ENCODE results near the gene SMIM26.
A peak's percentile ranks its signal among the peaks of the same experiment; 100 is the strongest.
"Not testable (repeated sequence)": the region's sequence is repeated elsewhere in the genome, so short reads cannot be mapped to it uniquely, and the experiment has no call there.

Gene SMIM26, protein sequence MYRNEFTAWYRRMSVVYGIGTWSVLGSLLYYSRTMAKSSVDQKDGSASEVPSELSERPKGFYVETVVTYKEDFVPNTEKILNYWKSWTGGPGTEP

DNA sequence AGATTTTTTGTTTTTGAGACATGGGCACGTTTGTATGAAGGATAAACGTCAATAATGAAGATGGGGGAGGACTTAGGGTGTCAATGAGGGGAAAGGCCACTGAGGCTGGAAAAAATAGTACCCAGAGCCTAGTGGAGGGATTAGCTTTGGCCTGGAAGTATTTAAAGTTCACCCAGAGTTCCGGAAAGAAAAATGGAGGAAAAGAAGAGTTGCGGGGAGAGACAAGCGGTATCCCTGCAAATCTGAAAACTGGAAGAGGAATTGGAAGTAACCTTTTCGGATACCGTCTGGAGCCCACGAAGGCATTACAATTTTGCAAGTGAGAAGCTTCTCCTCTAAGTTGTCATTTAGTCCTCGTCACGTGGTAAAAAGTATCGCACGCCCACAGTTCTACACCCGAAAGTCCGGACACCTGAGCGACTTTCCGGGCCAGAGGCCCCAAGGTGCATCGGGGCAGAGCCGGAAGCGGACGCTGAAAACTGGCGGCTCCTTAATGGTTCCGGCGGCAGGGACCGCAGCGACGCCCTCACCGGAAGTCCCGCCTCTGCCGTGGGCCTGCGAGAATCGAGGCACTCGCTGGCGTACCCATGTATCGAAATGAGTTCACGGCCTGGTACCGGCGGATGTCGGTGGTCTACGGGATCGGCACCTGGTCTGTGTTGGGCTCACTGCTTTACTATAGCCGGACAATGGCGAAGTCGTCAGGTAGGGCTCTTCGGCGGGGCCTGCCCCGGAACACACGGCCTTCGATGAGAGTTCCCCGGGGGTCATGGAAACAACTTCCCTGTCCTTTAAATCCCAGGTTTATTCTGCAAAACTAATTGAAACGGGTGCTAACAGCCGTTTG lies at the start of gene SMIM26:
Gene SMIM26, plus strand, starts transcription at position 541 of the 847 bp plus-strand sequence. Its CDS starts 47 bp downstream, at position 588.
- DNase-seq (ENCODE audit: low read depth in 2 of 2) = peak; percentile 88 to 91

DNA sequence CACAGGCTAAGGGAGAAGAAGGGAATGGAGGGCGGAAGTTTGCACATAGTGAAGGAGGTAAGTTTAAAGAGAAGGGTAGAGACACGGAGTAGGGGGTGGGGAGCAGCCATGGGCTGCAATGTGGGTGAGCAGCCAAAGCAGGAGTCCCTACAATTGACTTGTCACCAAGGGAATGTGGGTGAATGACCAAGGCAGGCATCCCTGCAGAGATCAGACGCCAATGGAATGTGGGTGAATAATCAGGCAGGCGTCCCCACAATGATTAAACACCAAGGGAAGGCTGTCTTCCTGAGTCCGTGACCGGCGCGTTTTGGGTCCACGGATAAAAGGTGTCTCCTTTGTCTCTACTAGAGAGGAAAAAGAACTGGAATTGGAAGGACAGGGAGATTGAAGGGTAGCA lies 45.2 kb upstream of the SMIM26 start:
- not testable (repeated sequence) for DNase-seq (ENCODE audit: low read depth in 2 of 2)

DNA sequence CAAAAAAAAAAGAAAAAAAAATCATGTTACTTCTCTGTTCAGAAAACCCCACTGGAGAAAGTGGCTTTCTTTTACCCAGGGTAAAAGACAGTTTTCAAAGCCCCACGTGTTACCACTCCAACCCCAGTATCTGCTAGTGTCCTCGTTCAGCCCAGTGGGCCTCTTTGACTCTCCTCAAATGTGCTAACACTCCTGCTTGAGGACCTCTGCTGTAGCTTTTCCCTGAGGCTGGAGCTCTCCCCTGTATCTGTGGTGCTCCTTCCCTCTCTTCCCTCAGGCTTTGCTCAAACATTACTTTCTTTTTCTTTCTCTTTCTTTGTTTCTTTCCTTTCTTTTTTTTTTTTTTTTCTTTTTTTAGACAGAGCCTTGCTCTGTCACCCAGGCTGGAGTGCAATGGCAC lies 44.2 kb upstream of the SMIM26 start:
- DNase-seq (ENCODE audit: low read depth in 2 of 2) = no peak

DNA sequence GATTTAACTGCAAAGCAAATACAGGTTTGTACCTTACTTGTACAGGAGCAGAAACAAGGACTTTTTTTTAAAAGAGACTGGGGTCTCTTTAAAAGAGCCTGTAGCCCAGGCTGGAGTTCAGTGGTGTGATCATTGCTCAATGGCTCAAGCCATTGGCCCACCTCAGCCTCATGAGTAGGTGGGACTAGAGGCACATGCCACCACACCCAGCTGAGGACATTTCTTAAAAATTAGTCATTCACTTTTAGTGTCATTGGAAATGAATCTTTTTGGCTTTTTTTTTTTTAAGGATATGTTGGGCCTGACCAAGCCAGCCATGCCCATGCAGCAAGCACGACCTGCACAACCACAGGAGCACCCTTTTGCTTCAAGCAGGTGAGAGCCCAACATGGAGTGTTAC lies 42.6 kb upstream of the SMIM26 start:
- DNase-seq (ENCODE audit: low read depth in 2 of 2) = no peak

DNA sequence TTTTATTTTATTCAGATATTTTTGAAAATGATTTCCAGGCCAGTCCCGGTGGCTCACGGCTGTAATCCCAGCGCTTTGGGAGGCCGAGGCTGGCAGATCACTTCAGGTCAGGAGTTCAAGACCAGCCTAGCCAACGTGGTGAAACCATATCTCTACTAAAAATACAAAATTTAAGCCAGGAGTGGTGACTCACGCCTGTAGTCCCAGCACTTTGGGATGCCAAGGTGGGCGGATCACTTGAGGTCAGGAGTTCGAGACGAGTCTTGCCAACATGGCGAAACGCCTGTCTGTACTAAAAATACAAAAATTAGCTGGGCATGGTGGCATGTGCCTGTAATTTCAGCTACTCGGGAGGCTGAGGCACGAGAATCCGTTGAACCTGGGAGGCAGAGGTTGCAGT lies 40.5 kb upstream of the SMIM26 start:
- not testable (repeated sequence) for DNase-seq (ENCODE audit: low read depth in 2 of 2)

DNA sequence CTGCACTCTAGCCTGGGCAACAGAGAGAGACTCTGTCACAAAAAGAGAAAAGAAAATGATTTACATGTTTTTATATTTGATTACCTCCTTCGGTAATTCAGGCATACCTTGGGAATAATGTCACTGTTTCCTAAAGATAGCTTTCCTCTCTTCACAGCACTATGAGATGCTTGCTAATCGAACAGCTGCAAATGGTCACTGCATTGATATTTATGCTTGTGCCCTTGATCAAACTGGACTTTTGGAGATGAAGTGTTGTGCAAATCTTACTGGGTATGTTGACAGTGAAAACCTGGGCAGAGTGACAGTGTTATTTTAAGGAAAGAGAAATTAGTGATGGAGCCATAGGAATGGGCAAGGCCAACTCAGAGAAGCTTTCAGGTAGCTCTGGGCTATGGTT lies 39.9 kb upstream of the SMIM26 start:
- DNase-seq (ENCODE audit: low read depth in 2 of 2) = no peak

DNA sequence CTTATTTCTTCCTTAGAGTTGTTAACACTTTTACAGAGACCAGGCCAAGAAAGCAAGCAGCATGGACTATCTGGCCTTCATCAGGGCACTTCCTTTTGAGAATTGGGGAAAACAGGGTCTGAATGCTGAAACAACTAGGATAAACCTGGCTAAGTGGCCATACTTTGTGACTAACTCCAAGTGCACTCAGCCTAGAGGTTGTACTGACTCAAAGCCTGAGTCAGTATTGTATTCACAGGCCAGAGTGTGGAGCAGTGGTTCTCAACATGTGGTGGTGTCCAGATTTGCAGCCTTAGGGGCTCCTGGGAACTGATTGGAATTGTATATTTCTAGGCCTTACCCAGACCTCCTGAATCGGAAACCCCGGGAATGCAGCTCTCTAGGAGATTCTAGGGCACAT lies 39.4 kb upstream of the SMIM26 start:
- no peak for DNase-seq (ENCODE audit: low read depth in 2 of 2)

DNA sequence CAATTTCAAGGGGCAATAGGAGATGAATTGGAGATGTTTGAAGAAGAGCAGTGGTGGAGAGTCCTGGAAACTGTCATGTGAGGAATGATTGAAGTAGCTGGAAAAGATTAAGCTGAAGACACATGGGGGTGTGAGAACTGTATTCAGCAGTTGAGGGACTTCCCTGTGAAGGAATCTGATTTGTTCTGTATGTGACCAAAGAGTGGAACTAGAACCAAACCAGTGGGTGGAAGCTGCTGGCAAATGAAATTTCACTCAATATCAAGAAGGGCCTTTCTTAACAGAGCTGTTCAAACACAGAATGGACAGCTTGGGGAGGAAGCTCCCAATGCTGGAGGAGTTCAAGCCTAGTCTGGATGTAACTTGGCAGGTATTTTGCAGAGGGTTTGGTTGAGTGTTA lies 38.2 kb upstream of the SMIM26 start:
- no peak for DNase-seq (ENCODE audit: low read depth in 2 of 2)

DNA sequence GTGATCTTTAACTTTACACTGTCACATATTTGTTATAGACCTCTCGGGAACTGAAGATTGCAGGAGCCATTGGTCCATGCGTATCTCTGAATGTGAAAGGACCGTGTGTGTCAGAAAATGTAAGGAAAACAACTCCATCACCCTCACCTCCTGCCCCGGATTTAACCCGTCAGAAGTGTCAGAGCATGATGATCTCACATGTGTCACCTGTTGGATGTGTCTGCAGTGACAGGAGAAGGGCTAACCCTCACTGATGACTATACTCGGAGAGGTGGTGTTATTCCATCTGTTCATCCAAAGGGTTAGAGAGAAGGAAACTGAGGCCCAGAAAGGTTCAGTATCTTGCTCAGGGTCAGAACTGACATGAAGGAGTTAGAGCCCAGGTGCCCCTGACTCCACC lies 34.6 kb upstream of the SMIM26 start:
- no peak for DNase-seq (ENCODE audit: low read depth in 2 of 2)

DNA sequence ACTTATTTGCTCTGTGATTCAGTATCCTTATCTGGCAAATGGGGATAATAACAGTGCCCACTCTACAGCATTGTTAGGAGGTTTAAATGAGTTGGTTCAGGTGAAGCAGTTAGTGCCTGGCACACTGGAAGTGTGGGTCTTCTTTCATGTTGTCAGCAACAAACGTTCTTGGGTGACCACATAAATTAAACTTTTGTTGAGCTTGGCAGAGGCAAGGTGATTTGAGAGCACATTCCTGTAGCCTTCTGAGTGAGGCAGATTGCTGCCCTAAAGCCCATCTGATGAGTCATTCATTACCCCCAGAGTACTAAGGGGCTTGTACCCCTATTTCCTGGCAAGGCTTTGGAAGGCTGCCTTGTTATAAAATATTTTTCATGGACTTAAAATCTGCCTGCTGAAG lies 33.7 kb upstream of the SMIM26 start:
- DNase-seq (ENCODE audit: low read depth in 2 of 2) = no peak

DNA sequence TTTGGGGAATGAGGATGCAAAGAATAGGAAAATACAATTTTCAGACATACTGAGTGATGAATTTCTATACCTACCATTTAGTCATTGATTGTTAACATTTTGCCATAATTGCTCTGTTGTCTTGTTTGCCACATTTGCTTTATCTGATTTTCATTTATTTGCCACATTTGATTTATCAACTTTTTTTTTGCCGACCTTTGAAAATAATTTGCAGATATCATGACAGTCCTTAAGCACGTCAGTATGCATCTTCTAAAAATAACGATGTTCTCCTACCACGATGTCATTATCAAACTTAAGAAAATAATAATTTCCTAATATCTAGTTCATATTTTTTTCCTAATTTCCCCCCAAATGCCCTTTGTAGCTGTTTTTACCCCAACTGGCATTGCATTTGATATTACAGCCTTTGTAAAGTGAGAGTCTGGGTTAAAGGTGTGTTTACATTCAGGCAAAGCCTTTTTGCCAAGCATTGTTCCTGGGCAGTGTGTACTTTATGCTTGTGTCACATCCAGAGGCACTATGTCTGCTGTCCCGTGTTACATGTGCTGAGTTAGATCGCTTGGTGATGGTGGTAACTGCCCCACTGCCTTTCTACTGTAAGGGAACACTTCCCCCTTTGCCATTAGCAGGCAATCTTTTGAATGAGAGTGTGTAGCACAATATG lies 33.1 kb upstream of the SMIM26 start:
- no peak for DNase-seq (ENCODE audit: low read depth in 2 of 2)

DNA sequence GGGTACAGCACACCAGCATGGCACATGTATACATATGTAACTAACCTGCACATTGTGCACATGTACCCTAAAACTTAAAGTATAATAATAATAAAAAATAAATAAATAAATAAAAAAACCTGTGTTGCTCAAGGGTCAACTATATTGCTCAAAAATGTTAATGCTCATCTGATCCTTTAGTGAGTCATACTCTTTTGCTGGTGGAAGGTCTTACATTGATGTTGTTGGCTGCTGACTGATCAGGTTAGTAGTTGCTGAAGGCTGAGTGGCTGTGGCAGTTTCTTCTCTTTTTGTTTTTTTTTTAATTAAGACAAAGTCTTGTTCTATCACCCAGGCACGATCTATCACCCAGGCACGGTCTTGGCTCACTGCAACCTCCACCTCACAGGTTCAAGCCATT lies 29.6 kb upstream of the SMIM26 start:
- no peak for DNase-seq (ENCODE audit: low read depth in 2 of 2)

DNA sequence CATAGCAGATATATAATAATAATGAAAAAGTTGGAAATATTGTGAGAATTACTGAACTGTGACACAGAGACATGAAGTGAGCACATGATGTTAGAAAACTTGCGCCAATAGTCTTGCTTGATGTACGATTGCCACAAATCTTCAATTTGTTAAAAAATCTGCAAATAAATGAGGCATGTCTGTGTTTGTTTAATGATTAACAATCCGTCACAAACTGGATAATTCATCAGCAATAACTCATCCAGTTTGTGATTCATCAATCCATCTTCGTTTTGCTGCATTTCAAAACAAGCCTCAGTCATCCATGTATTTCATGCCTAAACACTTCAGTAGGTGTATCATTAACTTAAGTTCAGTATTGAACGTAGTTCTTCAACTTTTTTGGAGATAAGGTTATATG lies 25.5 kb upstream of the SMIM26 start:
- DNase-seq (ENCODE audit: low read depth in 2 of 2) = no peak

DNA sequence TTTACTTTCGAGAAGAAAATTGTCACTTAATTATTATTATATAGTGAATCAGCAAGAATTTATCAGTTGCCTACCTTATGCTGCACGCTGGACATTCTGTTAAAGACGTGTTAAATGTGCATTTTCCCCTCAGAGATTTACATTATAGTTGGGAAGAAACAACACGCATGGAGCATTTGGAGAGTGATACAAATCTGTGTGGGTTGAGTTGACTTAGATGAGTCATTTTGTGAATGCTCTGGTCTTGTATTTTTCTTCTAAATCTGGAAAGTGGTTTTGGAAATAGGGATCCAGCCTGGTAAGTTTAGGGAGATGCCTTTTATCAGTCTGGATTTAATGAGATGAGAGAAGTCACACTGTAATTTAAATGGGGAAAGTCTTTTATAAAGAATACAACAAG lies 24.0 kb upstream of the SMIM26 start:
- DNase-seq (ENCODE audit: low read depth in 2 of 2) = no peak

DNA sequence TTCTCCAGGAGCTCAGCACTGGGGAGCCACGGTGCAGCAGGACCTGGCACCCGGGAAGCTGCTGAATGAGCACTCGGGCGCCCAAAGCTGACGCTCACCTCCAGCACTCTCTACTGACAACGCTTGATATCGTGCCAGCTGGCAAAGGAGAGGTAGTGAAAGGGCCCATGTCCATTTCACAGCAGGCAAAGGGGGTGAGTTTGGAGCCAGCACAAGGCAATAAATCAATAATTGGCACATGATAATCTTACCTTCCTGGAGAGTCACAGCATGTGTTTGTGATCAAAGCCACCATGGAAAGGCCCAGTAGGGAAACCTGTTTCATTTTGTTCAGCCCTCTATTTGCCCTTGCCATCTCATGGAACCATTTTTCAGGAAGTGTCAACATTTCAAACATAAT lies 23.3 kb upstream of the SMIM26 start:
- DNase-seq (ENCODE audit: low read depth in 2 of 2) = no peak

DNA sequence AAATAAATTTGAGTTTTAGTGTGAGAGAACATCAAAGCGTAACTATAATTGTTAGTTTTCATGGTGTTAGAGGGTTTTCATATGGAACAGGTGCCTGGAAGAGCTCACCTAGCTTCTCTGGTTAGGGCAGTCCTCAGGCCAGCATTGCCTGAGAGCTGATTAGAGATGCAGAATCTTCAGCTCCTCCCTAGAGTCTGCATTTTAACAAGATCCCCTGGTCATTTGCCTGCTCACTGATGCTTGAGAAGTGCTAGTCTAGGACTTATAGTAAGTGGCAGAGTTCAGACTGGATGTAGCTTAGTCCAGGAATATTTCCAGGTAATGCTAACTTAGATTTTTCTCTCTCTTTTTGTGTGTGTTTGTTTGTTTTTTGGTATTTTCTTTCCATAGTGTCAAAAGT lies 21.7 kb upstream of the SMIM26 start:
- no peak for DNase-seq (ENCODE audit: low read depth in 2 of 2)

DNA sequence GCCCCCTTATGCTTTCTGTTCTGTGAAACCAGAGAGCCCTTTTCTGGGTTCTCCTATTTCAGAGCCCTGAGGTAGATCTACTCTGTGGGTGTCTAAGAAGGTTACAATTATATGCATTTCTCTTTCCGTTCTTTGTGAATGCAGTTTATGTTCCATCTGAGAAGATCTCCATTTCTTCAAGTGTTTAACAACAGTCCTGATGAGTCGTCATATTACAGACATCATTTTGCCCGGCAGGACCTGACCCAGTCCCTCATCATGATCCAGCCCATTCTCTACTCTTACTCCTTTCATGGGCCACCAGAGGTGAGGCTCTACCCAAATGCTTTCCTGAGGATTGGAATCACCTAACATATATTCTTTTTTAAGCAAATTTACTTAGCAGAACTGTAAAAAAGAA lies 18.8 kb upstream of the SMIM26 start:
- DNase-seq (ENCODE audit: low read depth in 2 of 2) = no peak

DNA sequence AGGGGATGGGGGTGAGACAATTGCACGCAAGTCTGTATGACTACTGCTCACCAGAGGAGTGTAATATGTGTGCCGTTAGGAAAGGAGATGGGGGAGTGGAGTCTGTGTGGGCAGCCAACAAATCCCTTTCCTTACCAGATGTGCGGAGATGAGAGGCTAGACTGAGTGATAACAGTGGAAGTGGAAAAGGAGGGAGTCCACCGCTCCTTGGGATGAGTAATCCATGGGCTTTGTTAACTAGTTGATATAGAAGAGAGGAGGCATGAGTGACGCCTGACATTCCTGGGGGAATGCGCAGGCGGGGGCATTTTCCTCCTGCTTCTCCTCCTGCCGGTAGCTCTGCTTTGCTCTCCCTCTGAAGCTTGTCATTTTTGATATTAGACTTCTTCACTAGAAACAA lies 13.5 kb upstream of the SMIM26 start:
- no peak for DNase-seq (ENCODE audit: low read depth in 2 of 2)

DNA sequence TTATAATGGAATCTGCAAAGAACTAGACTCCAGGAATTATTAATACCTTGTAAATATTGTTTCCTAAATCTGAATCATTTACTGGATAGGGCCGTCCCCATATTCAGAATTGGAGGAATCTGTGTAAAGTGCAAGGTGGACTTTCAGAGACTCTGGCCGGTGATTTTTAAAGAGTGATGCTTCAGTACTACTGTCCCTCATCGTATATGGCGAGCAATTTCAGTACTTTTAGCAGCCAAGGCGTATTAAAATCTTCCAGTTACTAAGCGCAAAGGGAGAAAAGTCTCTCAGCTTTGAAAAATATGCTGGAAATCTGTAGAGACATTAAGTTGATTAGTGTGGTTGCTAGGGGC lies 483 bp downstream of the SMIM26 start:
- DNase-seq (ENCODE audit: low read depth in 2 of 2) = no peak

DNA sequence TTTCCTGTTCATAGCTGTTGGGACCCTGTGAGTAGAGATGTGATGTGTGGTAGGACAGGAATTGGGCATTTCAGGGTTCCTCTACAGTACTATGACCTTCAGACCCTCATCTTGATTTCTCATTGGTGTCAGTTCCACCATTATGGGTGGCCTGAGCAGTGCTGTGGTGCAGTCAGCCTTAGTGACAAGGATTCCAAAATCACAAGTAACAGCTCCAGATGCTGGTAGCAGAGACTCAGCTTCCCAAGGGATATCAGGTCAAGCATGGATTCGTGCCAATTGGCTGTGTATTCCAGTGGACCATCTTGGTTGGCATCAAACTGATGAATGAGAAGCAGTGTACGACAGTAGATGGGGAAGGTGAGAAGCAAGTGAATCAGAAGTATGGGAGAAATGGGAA lies 3.8 kb downstream of the SMIM26 start:
- DNase-seq (ENCODE audit: low read depth in 2 of 2) = no peak

DNA sequence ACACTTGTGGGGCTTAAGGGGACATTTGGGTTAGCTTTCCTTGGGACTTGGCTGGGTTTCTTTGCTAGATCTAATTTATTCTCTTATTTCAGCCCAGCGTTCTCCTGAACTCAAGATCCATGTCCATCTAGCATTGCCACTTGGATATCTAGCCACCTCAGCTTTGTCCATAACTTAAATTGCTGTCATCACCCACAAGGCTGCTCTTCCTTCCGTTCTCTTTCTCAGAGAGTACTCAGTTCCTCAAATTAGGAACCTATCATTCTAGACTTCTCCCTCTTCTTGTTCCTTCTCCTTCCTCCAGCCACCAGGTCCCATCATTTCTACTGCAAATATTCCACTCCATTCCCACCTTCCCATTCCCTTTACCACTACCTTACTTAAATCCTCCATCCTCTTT lies 4.3 kb downstream of the SMIM26 start:
- no peak for DNase-seq (ENCODE audit: low read depth in 2 of 2)

DNA sequence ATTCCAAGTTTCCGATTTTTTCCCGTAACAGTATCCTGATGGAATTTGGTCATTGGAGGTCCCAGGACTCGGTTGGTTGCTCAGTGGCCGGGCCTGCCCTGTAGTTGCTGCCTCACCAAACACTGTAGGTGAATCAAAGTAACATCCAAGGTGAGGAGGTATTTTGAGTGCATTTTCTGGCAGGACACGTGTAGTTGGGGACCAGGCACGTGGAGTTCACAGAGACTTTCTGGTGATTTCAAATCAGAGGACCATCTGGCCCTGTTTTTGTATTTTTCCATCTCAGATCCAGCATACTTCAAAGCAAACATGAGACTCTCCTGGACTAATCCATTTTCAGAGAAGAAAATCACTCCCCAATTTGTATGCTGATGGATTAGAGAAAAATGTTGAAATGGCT lies 10.7 kb downstream of the SMIM26 start:
- no peak for DNase-seq (ENCODE audit: low read depth in 2 of 2)

DNA sequence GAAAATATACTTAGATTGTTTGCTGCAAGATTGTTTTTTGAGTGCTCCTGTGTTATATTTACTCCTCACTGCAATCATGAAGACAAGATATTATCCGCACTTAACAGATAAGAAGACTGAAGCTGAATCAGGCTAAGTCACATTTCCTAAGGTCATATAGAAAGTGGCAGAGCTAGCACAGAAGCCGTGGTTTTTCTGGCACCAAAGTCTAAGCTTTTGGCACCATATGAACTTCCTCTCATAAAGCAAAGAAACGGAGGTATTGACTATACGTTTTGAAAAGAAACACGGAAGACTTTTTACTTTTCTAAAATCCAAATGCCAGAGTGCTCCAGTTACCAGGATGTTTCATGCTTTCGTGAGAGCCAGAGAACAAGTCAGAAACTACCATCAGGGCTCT lies 11.3 kb downstream of the SMIM26 start:
- no peak for DNase-seq (ENCODE audit: low read depth in 2 of 2)
